HepG2 (cell line): ENCODE measurements around the gene MTMR1. TPM values are rescaled to one million over a fixed set of nuclear protein-coding genes. Genes with fewer than 3 reads are reported as not detected.

Experiments
- ATAC-seq: fragments of 200-7000 bp; cut with Tn5 transposase; 3 replicates; pipeline ENCODE4 v1.9.1; 2020; ENCODE audit warnings: mild to moderate bottlenecking, moderate library complexity
- BruUV-seq: library from RNA; stranded (reverse); fragments of 400-500 nt; replicated peaks from 2 replicates; lab custom pipeline; 2021; lab: Mats Ljungman, UMichigan
- CTCF ChIA-PET: fragments of 300-600 bp; formaldehyde crosslinking; extraction: SDS; loops from one replicate; lab custom pipeline; 2021; ENCODE audit warnings: low total read pairs, inconsistent platforms, low intra/inter-chr PET ratio; lab: Yijun Ruan, JAX
- POLR2A ChIA-PET: fragments of 350-600 bp; sonication (Branson Sonifier 250); formaldehyde crosslinking; loops from one replicate; lab custom pipeline; 2020; ENCODE audit warnings: antibody characterized with exemption, inconsistent platforms; lab: Yijun Ruan, JAX
- DNase-seq: peaks from one replicate; pipeline ENCODE4 v3.0.0-alpha.2; 2015; ENCODE audit warnings: low spot score
- FAIRE-seq: peaks from 3 replicates; lab custom pipeline; 2011; peaks lifted over from hg19 to GRCh38; lab: Jason Lieb, UNC
- H2AFZ ChIP-seq: one replicate; pipeline ENCODE4 v1.6.1; 2011; ENCODE audit warnings: low read length, inconsistent platforms
- H3K27ac ChIP-seq: fragments of 300-600 bp; 3 replicates; pipeline ENCODE4 v1.8.0; 2011; ENCODE audit warnings: mixed run types, mild to moderate bottlenecking, mixed read lengths, low read length, inconsistent platforms; ENCODE audit not compliant: insufficient read depth; ENCODE audit errors: extremely low read length
- H3K27me3 ChIP-seq, 2 experiments: fragments of 200-600 bp in 1 of 2; 2 replicates in 1 of 2; 3 replicates in 1 of 2; pipeline versions ENCODE4 v1.6.0 to v1.8.0; 2011; ENCODE audit warnings: low read length in 2 of 2, mild to moderate bottlenecking in 2 of 2, moderate library complexity in 2 of 2, inconsistent platforms in 1 of 2; ENCODE audit not compliant: insufficient read depth in 2 of 2, control insufficient read depth in 1 of 2
- H3K36me3 ChIP-seq, 2 experiments: fragments of 200-600 bp in 1 of 2; replicated peaks in 1 of 2; 2 replicates in 1 of 2; 3 replicates in 1 of 2; pipeline versions ENCODE4 v1.5.1 to v1.8.0; 2011; ENCODE audit warnings: low read length in 2 of 2, inconsistent platforms in 1 of 2; ENCODE audit not compliant: insufficient read depth in 2 of 2, control insufficient read depth in 1 of 2
- H3K4me1 ChIP-seq: 2 replicates; pipeline ENCODE4 v1.5.1; 2012; ENCODE audit warnings: low read length, inconsistent platforms; ENCODE audit not compliant: insufficient read depth
- H3K4me2 ChIP-seq: 2 replicates; pipeline ENCODE4 v1.6.0; 2011; ENCODE audit warnings: low read depth, low read length, inconsistent platforms
- H3K4me3 ChIP-seq, 3 experiments: fragments of 200-600 bp in 1 of 3; sonication (generic), shearing (Covaris generic) in 1 of 3; replicated peaks in 1 of 3; 2 replicates each; pipeline ENCODE4 v1.5.1; 2011 to 2016; ENCODE audit warnings: low read length in 3 of 3, inconsistent platforms in 2 of 3, low read depth in 2 of 3, mild to moderate bottlenecking in 2 of 3, control low read depth in 1 of 3, mixed read lengths in 1 of 3; ENCODE audit not compliant: insufficient read depth in 1 of 3
- H3K79me2 ChIP-seq: one replicate; pipeline ENCODE4 v1.6.1; 2011; ENCODE audit warnings: low read length, inconsistent platforms; ENCODE audit not compliant: insufficient read depth
- H3K9ac ChIP-seq: 2 replicates; pipeline ENCODE4 v1.6.0; 2011; ENCODE audit warnings: mild to moderate bottlenecking, low read depth, low read length, inconsistent platforms; ENCODE audit not compliant: insufficient read depth
- H3K9me3 ChIP-seq: 2 replicates; pipeline ENCODE4 v1.5.1; 2012; ENCODE audit warnings: mild to moderate bottlenecking, low read length
- H4K20me1 ChIP-seq: 2 replicates; pipeline ENCODE4 v1.6.0; 2011; ENCODE audit warnings: inconsistent platforms, mild to moderate bottlenecking, low read length, moderate library complexity; ENCODE audit not compliant: insufficient read depth
- HBP1 ChIP-seq: IDR thresholded peaks from 2 replicates; pipeline ENCODE4 v1.6.1; 2016; ENCODE audit warnings: low read depth, control low read depth
- IRX3 ChIP-seq: sonication (generic); formaldehyde crosslinking; IDR thresholded peaks from 2 replicates; pipeline ENCODE4 v1.8.1; 2023; ENCODE audit warnings: mild to moderate bottlenecking, low read depth, missing genetic modification reagents, borderline replicate concordance
- SIX1 ChIP-seq: sonication (generic); formaldehyde crosslinking; IDR thresholded peaks from 2 replicates; pipeline ENCODE4 v1.4.0; 2020; ENCODE audit warnings: missing genetic modification reagents, borderline replicate concordance
- SKIL ChIP-seq: sonication (generic); formaldehyde crosslinking; IDR thresholded peaks from 2 replicates; pipeline ENCODE4 v1.8.0; 2022; ENCODE audit warnings: missing genetic modification reagents, mild to moderate bottlenecking, moderate library complexity, borderline replicate concordance
- ZBTB8A ChIP-seq: sonication (generic); formaldehyde crosslinking; IDR thresholded peaks from 2 replicates; pipeline ENCODE4 v1.4.0; 2020; ENCODE audit warnings: mild to moderate bottlenecking, low read depth, missing genetic modification reagents, borderline replicate concordance
- ZNF607 ChIP-seq: sonication (generic); formaldehyde crosslinking; IDR thresholded peaks from 2 replicates; pipeline ENCODE4 v1.5.1; 2020; ENCODE audit warnings: missing genetic modification reagents, mild to moderate bottlenecking, borderline replicate concordance
- WGBS: methylation state at CpG from one replicate; pipeline ENCODE4 v1.1.6; 2017; ENCODE audit warnings: low lambda C conversion rate; 5-methylcytosine and 5-hydroxymethylcytosine counted together
- in situ Hi-C: cut with HindIII; loops from 2 replicates; pipeline ENCODE4 v1.10.0; 2017; ENCODE audit warnings: low pct_unique_long_range_greater_than_20kb; ENCODE audit not compliant: extremely low pct_ligation_motif_present
- intact Hi-C: fragments of 100-400 bp; cut with micrococcal nuclease; formaldehyde crosslinking; loops from one replicate; pipeline ENCODE4 v1.10.0; 2022; ENCODE audit not compliant: unreplicated experiment
- polyA plus RNA-seq, 8 experiments: library from polyadenylated mRNA; depleted of rRNA in 3 of 8; stranded (reverse) in 7 of 8; unstranded in 1 of 8; fragments of >200 nt; fragmentation: Illumina TruSeq in 4 of 8; extraction: Trizol in 4 of 8; gene quantifications; 2 replicates each; pipeline versions ENCODE4 v1.2.1 to v1.2.3, GENCODE V29; 2011 to 2016; ENCODE audit warnings: low read depth in 4 of 8, missing spikeins in 1 of 8, mixed read lengths in 1 of 8; ENCODE audit not compliant: insufficient read depth in 1 of 8
- total RNA-seq, 5 experiments: library from RNA; depleted of rRNA; stranded (reverse); fragments of >200 nt; fragmentation: Illumina TruSeq; extraction: Trizol; gene quantifications; 2 replicates each; pipeline ENCODE4 v1.2.3, GENCODE V29; 2016; ENCODE audit warnings: low read depth in 1 of 5
- TF ChIP-seq, protein P1 (sequence below): sonication (generic); formaldehyde crosslinking; IDR thresholded peaks from 2 replicates; pipeline ENCODE4 v1.4.0; 2020; ENCODE audit warnings: missing genetic modification reagents, mild to moderate bottlenecking, borderline replicate concordance

Gene MTMR1
- total and polyA plus RNA-seq, 2 of the 13 experiments (the other 11 are each of a cell fraction or from before 2014, with no cell fraction given): 8.9 to 11.1 TPM

GRCh38 chrX:150775569-150776350 lies 82.6 kb downstream of the MTMR1 start:
- DNase-seq: no peak
- Histone ChIP-seq H3K4me3 (no peak overlapping the region), H3K27ac (no peak overlapping the region), H3K9me3 (no peaks in the 10 kb centered on the region), H4K20me1 (no peaks in the 10 kb centered on the region), H3K27me3 (no peaks in the 10 kb centered on the region), H3K4me2 (no peak overlapping the region), H3K36me3 (no peaks in the 10 kb centered on the region), H2AFZ (no peak overlapping the region), H3K9ac (no peak overlapping the region), H3K4me1 (no peaks in the 10 kb centered on the region), H3K79me2 (no peaks in the 10 kb centered on the region)
- intact Hi-C loops (no loop called here), in situ Hi-C loops (loop anchor here (10.0 kb wide), 1 partner anchor 229 kb away; no protein-coding TSS in a partner anchor)
- WGBS: 87% methylated on average over 6 of the region's 18 CpGs
- ChIA-PET POLR2A (no interaction called here), CTCF (no interaction called here)
- no TSS peak for BruUV-seq
- ATAC-seq: no peak
- TF ChIP-seq HBP1 (CRISPR knock-in tag): no peak
- no peak for TF ChIP-seq ZBTB8A (CRISPR knock-in tag)
- no peak for TF ChIP-seq SKIL (CRISPR knock-in tag)
- no peak for TF ChIP-seq IRX3 (CRISPR knock-in tag)
- no peak for TF ChIP-seq SIX1 (CRISPR knock-in tag)
- TF ChIP-seq, protein P1, sequence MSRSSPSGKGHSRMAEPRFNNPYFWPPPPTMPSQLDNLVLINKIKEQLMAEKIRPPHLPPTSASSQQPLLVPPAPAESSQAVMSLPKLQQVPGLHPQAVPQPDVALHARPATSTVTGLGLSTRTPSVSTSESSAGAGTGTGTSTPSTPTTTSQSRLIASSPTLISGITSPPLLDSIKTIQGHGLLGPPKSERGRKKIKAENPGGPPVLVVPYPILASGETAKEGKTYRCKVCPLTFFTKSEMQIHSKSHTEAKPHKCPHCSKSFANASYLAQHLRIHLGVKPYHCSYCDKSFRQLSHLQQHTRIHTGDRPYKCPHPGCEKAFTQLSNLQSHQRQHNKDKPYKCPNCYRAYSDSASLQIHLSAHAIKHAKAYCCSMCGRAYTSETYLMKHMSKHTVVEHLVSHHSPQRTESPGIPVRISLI: no peak
- no peak for TF ChIP-seq ZNF607 (CRISPR knock-in tag)
- no peak for FAIRE-seq
